GM19023 (cell line): ENCODE measurements around the gene IL1F10.

Source experiments
- ATAC-seq: cut with Tn5 transposase; IDR thresholded peaks from one replicate; pipeline ENCODE4 v1.9.1; 2021; ENCODE audit warnings: mild to moderate bottlenecking, moderate library complexity; ENCODE audit not compliant: unreplicated experiment

The IL1F10 gene

DNA sequence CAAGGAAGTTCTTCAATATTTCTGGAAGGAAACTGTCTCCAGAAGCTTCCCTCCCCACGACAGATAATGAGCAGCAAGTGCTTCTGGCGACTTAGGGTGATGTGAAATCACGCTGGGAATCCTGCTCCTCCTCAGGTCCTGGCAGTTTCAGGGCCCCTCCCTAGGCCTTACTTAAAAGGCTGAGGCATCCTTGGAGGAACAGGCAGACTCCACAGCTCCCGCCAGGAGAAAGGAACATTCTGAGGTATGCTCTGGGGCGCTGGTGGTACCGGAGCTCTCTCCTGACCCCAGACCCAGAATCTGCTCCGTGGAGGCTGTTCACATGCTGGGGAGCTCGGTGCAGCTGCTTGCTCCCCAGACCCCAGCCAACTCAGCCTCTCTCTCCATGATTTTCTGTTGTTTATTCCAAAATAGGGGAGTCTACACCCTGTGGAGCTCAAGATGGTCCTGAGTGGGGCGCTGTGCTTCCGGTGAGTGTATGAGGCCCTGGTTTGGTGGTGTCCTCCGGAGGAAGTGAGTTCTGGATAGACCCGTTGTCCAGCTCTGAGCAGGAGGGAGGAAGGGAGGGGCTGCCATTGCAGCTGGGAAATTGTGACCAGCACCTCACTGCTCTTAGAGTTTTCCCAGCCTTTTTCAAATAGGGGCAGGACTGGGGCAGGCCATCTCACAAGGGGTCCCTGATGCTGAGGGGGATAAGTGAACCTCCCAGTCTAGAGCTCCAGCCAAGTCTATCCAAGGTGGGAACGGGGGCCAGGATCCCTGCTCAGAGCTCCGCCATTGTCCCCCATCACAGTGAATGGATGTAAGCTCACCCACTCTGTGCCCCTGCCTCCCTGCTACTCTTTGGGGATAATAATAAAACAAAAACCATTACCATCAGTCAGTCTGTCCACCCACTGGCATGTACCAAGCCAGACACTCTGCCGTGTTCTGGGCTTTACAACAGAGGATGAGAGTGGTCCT is 8.5 kb upstream of the IL1F10 start, which contains the start of gene IL36RN:
Gene IL36RN, plus strand, starts transcription at position 201 of the 963 bp plus-strand sequence. Its CDS starts 241 bp downstream, at position 442.
- no peak for ATAC-seq

DNA sequence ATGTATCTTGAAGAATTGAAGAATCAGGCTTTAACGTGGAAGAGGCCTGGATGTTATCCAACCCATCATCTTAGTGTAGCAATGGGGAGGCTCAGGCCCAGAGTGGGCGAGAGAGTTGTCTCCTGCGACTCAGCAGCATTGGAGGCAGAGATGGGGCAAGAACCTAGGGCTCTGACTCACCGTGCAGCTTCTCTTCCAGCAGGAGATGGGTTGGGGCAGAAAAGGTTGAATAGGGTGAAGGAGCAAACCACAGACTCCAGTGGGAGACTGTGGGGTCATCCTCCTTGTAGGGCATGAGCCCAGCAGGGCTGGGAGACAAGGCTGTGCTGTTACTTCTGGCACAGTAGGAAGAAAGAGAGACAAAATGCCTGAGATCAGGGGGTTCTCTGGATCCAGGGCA is 7.4 kb upstream of the IL1F10 start:
- ATAC-seq: no peak

DNA sequence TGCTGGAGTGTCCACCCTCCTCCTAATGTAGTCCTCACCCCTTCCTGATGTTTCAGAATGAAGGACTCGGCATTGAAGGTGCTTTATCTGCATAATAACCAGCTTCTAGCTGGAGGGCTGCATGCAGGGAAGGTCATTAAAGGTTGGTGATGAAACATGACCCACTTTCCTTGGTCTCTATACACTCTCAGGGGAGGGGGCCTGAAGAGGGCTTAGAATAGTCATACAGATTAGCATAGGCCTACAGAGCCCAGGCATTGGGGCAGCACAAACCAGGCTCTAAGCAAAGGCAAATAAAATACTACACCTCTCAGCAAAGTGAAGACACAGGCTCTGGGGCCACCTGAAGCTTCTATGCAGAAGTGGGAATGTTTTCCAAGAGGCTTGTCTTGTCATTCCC is 7.0 kb upstream of the IL1F10 start:
- ATAC-seq: no peak

DNA sequence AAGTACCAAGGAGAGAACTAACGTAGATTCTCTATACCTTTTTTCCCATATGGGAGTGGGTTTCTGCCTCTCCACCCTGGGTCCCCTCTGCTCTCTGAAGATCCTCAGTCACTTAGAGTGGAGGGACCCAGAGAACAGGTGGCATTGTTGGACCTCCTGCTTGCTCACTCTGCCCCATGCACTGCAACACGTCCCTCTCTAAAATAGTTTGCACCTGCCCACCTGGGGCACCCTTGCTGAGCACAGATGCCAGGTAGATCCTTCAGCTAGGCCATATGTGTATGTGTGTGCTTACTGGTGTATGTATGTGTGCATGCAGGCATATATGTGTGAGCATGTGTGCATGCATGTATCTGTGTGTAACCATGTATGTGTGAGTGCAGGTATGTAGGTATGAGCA is 6.5 kb upstream of the IL1F10 start:
- no peak for ATAC-seq

DNA sequence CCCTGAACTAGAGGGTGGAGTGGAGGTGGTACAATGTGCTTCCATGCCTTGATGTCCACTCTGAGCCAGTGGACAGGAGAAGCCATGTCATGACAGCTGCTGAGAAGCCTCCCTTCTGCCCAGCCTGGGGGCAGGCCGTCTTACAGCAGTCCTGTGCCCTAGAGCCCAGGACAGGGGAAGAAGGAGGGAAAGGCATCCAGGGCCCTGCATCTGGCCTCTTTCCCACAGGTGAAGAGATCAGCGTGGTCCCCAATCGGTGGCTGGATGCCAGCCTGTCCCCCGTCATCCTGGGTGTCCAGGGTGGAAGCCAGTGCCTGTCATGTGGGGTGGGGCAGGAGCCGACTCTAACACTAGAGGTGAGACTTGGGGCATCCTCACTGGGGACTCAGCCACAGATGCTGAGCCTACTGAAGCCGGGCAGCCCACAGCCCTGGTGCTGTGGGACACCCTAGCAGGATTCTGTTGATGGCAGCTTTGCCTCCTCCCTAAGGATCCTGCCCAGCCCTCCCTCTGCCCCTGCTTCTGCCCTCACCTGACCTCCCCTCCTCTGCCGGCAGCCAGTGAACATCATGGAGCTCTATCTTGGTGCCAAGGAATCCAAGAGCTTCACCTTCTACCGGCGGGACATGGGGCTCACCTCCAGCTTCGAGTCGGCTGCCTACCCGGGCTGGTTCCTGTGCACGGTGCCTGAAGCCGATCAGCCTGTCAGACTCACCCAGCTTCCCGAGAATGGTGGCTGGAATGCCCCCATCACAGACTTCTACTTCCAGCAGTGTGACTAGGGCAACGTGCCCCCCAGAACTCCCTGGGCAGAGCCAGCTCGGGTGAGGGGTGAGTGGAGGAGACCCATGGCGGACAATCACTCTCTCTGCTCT is 5.6 kb upstream of the IL1F10 start:
- ATAC-seq: no peak

DNA sequence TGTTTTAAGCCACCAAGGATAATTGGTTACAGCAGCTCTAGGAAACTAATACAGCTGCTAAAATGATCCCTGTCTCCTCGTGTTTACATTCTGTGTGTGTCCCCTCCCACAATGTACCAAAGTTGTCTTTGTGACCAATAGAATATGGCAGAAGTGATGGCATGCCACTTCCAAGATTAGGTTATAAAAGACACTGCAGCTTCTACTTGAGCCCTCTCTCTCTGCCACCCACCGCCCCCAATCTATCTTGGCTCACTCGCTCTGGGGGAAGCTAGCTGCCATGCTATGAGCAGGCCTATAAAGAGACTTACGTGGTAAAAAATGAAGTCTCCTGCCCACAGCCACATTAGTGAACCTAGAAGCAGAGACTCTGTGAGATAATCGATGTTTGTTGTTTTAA is 3.5 kb upstream of the IL1F10 start:
- ATAC-seq: no peak

DNA sequence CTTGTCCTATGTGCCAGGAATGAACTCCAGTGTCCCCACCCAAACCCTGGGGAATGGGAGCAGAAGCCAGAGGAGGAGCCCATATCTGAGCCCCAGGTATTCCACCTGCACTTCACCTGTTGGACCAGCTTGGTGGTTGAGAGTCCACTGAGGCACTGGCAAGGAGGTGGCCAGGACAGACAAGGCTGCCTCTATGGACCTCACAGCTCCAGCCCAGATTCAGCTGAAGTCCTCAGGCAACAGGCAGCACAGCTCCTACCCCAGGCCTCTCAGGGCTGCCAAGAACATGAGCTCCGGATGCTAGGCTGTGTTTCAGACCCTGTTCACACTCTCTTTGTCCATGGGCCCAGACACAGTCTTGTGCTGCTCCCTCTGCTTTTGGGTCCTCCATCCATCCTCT is 2.9 kb upstream of the IL1F10 start:
- no peak for ATAC-seq

DNA sequence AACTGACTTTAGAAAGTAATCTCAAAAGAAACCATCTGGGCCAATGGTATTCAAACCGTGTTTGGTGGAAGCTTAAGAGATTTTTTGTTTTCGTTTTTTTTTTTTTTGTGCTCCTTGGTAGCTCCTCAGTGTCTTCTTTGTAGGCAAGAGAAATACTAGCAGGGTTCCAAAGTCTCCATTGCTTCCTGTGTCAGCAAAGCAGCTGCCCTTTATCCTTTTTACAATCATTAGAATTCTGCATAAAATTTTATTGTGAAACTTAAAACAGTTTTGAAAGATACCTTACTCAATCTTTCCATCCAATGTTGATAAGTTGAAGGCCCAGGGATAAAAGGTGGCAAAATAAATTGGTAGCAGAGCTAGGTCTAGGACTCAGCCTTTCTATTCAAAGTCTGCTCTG is 479 bp downstream of the IL1F10 start:
- no peak for ATAC-seq

DNA sequence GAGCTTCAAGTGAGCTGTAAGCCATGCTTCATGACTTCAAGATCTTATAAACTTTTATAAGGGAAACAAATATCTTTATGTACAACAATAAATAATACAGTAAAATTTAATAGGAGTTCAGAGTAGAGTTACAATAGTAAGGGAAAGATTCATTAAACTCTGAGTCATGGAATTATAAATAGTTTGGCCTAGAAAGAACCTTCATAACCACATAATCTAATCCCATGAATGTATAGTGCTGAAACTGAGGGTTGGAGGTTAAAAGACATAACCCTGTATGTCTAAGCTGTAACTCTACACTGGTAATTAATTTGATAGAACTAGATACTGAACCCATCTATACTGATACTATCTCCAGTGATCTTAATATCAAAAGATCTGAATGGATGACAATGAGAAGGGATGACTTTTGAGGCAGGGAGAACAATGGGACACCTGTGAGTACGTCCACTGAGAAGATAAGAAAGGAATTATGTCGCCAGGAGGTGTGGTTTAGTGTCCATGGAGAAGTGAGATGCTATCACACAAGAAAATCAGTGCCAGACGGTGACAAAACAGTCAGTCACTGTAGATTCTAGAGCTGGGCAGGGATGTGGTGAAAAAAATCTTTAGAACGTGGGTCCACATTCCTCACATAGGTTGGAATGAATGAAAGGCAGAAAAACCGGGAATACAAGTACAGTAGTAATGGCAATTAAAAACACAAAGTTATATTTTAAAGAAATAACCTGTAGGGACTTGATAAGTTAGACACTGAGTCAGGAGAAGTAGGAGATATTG is 1.1 kb downstream of the IL1F10 start:
- no peak for ATAC-seq

DNA sequence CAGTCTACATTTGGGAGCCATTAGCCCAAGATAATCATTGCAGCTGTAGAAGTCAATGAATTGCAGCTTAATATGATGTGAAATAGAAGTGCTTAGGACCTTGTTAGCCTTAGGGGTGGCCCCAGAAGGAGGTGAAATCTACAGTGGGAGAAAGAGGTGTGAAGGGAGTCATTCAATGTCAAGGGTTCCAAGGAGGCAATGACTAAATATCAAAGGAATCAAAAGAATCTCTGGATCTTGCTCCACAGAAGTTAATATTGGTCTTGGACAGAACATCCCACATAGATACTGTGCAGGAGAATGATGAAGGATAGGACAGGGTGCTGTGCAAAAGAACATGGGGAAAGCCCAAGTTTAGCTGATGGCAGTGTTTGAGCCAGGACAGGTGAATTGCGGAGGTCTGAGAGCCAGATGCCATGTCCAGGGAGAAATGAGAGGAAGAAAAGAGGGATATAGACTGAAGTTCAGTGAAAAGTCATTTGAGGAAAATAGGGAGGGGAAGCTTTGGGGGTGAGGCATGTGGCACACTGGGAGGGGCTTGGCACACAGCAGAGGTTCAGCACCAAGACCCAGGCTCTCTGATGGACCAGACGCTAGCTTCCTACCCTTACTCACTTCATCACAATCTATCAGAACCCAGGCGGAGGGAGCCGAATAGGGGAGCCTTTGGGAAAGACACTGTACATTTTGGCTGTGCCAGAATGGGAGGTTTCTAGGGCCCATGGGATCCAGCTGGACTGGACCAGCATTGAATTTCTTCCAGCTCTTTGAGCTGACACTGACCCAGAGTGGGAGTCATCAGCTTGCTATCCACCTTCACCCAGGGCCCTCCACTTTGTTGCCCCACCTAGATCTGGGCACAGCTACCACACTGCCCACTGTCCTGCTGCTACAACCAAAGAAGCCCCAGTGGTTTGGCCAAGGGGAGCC is 2.2 kb downstream of the IL1F10 start:
- no peak for ATAC-seq

DNA sequence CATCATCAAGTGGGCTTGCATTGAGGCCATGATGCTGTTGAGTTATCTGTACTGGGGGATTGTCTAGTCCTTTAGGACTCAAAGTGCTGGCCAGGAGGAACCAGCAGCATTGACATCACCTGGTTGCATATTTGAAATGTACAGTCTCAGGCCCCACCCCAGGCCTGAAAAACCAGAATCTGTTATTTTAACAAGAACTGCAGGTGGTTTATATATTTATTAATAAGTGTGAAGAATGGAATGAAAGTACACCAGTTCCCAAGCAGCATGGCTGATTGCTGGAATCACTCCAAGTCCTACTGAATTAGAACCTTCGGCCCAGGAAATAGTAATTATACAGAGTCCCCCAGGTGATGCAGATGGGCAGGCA is 2.8 kb downstream of the IL1F10 start:
- ATAC-seq: no peak

DNA sequence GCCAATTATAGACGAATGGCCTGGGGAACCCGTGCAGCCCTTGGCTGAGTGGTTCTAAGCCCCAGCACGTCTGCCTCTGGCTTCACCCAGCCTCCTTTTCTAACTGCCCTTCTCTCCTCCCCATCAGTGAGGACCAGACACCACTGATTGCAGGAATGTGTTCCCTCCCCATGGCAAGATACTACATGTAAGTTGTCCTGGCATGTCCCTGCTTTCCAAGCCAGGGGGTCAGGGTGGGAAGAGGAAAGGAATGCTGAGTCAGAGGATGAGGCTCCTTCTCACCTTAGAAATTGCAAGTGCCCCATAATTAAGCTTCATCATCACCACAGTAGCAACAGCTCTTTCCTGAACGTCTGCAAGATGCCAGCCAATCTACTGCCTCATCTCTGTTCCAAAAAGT is 4.8 kb downstream of the IL1F10 start:
- ATAC-seq: no peak

DNA sequence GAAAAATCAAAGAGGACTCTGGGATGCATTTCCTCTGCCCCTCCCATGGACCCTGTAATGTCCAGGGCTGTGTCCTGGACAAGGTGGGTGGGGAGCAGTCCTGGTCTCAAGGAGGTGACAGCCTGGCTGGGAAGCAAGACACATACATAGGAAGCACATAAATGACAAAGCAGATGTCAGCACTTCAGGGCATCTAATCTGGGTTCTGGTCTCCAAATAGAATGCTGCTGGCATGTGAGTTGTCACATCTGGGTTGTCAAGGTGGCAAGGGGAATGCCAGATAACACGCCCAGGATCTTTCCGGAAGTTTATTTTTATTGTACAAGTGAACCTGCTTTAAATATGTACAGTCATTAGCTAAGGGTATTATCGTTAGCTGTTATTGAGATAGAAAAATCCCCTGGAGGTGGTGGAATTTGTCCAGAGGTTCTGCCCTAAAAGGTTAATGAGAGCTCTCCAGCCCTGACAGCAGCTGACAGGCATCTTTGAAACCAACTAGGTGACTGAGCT is 5.6 kb downstream of the IL1F10 start:
- no peak for ATAC-seq

DNA sequence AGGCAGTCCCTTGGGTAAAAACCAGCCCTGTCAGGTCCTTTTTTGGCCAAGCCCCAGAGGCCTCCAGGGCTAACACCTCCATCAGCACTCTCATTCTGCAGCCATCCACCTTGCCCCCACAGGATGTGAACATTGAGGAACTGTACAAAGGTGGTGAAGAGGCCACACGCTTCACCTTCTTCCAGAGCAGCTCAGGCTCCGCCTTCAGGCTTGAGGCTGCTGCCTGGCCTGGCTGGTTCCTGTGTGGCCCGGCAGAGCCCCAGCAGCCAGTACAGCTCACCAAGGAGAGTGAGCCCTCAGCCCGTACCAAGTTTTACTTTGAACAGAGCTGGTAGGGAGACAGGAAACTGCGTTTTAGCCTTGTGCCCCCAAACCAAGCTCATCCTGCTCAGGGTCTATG is 7.3 kb downstream of the IL1F10 start:
- ATAC-seq: no peak

DNA sequence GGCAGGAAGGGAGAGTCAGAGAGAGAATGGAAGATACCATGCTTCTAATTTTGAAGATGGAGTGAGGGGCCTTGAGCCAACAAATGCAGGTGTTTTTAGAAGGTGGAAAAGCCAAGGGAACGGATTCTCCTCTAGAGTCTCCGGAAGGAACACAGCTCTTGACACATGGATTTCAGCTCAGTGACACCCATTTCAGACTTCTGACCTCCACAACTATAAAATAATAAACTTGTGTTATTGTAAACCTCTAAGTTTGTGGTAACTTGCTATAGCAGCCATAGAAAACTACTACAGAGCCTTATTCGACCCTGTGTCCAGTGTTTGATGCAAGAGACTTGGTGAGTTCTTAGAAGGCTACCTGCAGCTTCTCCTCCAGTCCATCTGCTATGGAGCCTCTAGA is 7.8 kb downstream of the IL1F10 start:
- no peak for ATAC-seq

DNA sequence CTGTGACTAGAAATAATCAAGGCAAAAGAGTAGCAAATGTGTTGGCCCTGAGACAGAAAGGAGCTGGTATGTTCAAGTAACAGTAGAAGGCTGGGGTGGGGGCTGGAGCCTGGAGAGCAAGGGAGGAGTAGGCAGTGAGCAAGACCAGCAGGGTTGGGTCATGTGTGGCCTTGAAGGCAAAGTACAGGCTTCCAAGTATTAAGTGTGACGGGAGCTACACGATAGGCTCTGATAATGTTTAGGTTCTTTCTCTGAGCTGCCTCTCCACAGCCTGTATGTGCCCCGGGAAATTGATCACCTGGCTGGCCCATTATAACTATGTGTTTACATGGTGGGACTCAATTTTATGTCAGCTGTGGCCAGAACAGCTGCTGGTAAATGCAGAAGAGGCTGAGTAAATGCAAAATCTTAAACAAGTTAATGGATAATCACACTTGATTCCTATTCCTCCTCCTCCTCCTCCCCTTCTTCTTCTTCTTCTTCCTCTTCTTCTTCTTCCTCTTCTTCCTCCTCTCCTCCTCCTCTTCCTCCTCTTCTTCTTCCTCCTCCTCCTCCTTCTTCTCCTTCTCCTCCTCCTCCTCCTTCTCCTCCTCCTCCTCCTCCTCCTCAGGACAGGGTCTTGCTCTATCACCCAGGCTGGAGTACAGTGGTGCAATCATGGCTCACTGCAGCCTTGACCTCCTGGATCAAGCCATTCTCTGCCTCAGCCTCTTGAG is 9.3 kb downstream of the IL1F10 start:
- ATAC-seq: no peak

DNA sequence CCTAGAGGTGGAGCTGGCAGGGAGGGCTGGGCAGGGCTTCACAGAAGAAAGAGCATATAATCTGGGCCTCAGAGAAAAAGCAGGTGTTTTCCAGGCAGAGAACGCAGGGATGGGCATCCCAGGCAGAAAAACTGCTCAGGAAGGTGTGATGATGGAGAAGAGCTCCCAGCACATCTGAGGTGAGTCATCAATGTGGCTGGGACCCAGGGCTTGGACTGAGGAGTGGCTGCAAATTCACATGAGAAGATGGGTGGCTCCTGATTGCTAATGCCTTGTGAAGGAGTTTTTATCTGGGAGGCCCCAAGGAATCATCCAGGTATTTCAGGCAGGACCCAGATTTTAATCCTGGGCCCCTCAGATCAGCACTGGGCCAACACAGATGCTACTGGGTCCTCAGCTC is 10.2 kb downstream of the IL1F10 start:
- no peak for ATAC-seq

DNA sequence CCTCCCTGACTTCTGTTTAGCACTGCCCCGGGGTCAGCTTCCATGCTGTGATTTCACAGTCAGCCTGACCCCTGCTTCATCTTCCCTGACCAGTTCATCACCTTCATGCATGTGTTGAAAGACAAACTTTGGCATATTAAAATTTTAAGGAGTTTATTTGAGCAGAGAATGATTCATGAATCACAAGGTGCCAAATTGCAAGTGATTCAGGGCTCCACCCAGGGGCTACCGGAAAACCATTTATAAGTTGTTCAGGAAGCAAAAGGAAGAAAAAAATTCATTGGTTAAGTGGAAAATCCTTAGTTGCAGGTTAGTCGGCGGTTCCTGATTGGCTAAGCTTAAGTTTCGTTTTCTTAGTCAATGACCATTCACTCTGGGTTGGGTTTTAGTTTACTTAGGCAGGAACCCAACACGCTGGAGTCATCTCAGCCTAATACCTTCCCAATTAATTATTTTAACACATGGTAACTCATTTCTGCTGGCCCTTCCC is 10.6 kb downstream of the IL1F10 start:
- no peak for ATAC-seq

DNA sequence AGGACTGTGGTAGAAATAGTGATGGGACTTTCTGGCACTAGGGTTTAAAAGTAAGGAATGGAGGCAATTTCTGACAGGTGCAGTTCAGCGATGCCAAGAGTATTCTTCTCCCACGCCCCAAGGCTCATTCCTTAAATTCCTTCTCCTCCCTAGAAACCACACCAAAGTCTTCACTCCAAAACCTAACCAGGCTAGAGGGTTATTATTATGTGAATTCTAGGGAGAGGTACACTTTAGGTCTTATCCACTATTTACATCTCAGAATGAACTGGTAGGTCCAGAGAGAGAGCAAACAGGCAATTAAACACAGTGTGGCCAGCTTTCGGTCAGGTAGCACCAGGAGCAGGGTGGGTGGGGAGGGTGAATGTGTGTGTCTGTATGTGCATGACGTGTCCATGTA is 11.4 kb downstream of the IL1F10 start:
- ATAC-seq: no peak
